K562 (cell line): ENCODE measurements around the gene SGPP1. TPM values are rescaled to one million over a fixed set of nuclear protein-coding genes. Genes with fewer than 3 reads are reported as not detected.

Source experiments
- ATAC-seq: fragments of 200-7000 bp; cut with Tn5 transposase; 3 replicates; pipeline ENCODE4 v1.9.1; 2020; ENCODE audit warnings: moderate library complexity
- BruUV-seq: library from RNA; stranded (reverse); fragments of 400-500 nt; replicated peaks from 2 replicates; lab custom pipeline; 2021; lab: Mats Ljungman, UMichigan
- CTCF ChIA-PET: fragments of 300-600 bp; formaldehyde crosslinking; extraction: SDS; loops from one replicate; lab custom pipeline; 2021; ENCODE audit warnings: low intra/inter-chr PET ratio; lab: Yijun Ruan, JAX
- POLR2A ChIA-PET: fragments of 300-600, 350-650 bp; sonication (Branson Sonifier 250); formaldehyde crosslinking; extraction: SDS; loops from one replicate; lab custom pipeline; 2021; ENCODE audit warnings: antibody characterized with exemption, inconsistent platforms; lab: Yijun Ruan, JAX
- DNase-seq, 4 experiments: peaks; one replicate each; pipeline versions ENCODE4 v3.0.0 to v3.0.0-alpha.2; 2011 to 2018; ENCODE audit warnings: low spot score in 3 of 4, mixed read lengths in 3 of 4; ENCODE audit errors: extremely low read depth in 1 of 4
- FAIRE-seq: peaks from 2 replicates; lab custom pipeline; 2011; peaks lifted over from hg19 to GRCh38; lab: Jason Lieb, UNC
- H2AFZ ChIP-seq: 2 replicates; pipeline ENCODE4 v1.6.0; 2011; ENCODE audit warnings: low read depth, low read length, control low read depth, inconsistent platforms
- H3K27ac ChIP-seq: fragments of 200-600 bp; 3 replicates; pipeline ENCODE4 v1.8.0; 2011; ENCODE audit warnings: low read depth, mild to moderate bottlenecking, control low read depth, inconsistent platforms, low read length, moderate library complexity, mixed read lengths; ENCODE audit errors: extremely low read depth
- H3K27me3 ChIP-seq, 2 experiments: fragments of 300-600 bp in 1 of 2; 2 replicates in 1 of 2; 3 replicates in 1 of 2; pipeline versions ENCODE4 v1.6.0 to v1.8.0; 2011; ENCODE audit warnings: inconsistent platforms in 2 of 2, low read length in 2 of 2, mild to moderate bottlenecking in 1 of 2, mixed read lengths in 1 of 2, moderate library complexity in 1 of 2; ENCODE audit not compliant: control insufficient read depth in 2 of 2, insufficient read depth in 2 of 2
- H3K36me3 ChIP-seq: fragments of 300-600 bp; 3 replicates; pipeline ENCODE4 v1.8.0; 2011; ENCODE audit warnings: mild to moderate bottlenecking, low read length, inconsistent platforms; ENCODE audit not compliant: control insufficient read depth, insufficient read depth
- H3K4me1 ChIP-seq, 2 experiments: fragments of 200-600 bp in 1 of 2; replicated peaks in 1 of 2; 2 replicates in 1 of 2; 3 replicates in 1 of 2; pipeline versions ENCODE4 v1.5.1 to v1.8.0; 2011; ENCODE audit warnings: inconsistent platforms in 2 of 2, low read length in 2 of 2, mild to moderate bottlenecking in 1 of 2, mixed read lengths in 1 of 2, moderate library complexity in 1 of 2; ENCODE audit not compliant: control insufficient read depth in 2 of 2, insufficient read depth in 2 of 2
- H3K4me2 ChIP-seq: 2 replicates; pipeline ENCODE4 v1.6.1; 2011; ENCODE audit warnings: low read length, control low read depth, inconsistent platforms, mixed read lengths; ENCODE audit not compliant: insufficient read depth
- H3K4me3 ChIP-seq: fragments of 200-600 bp; sonication (generic), shearing (Covaris generic); 2 replicates; pipeline ENCODE4 v1.5.1; 2016; ENCODE audit warnings: control low read depth, inconsistent platforms
- H3K79me2 ChIP-seq: fragments of 200-600 bp; 3 replicates; pipeline ENCODE4 v1.8.0; 2011; ENCODE audit warnings: low read length, inconsistent platforms; ENCODE audit not compliant: control insufficient read depth, insufficient read depth
- H3K9ac ChIP-seq, 2 experiments: 2 replicates each; pipeline versions ENCODE4 v1.6.0 to v1.6.1; 2011; ENCODE audit warnings: low read depth in 2 of 2, low read length in 2 of 2, control low read depth in 1 of 2, inconsistent platforms in 1 of 2, mild to moderate bottlenecking in 1 of 2, mixed read lengths in 1 of 2; ENCODE audit not compliant: insufficient read depth in 1 of 2
- H3K9me1 ChIP-seq: one replicate; pipeline ENCODE4 v1.6.0; 2011; ENCODE audit warnings: inconsistent platforms, mild to moderate bottlenecking, low read length, moderate library complexity; ENCODE audit not compliant: control insufficient read depth, insufficient read depth
- H3K9me3 ChIP-seq: replicated peaks from 2 replicates; pipeline ENCODE4 v1.5.1; 2011; ENCODE audit warnings: low read depth, low read length, inconsistent platforms; ENCODE audit not compliant: control insufficient read depth, insufficient read depth
- H4K20me1 ChIP-seq: replicated peaks from 2 replicates; pipeline ENCODE4 v1.6.1; 2011; ENCODE audit warnings: low read length, inconsistent platforms, mixed read lengths; ENCODE audit not compliant: control insufficient read depth, insufficient read depth
- BMI1 ChIP-seq: fragments of 150-350 bp; IDR thresholded peaks from 2 replicates; pipeline ENCODE4 v1.6.1; 2014; ENCODE audit warnings: low read length
- CCAR2 ChIP-seq: fragments of 200-400 bp; formaldehyde crosslinking; IDR thresholded peaks from 2 replicates; pipeline ENCODE4 v1.6.1; 2017; ENCODE audit warnings: mild to moderate bottlenecking, low read depth, low read length
- CREB1 ChIP-seq, 2 experiments: sonication (generic) in 1 of 2; formaldehyde crosslinking in 1 of 2; IDR thresholded peaks; 2 replicates each; pipeline versions ENCODE4 v1.6.1 to v1.8.0; 2012 to 2022; ENCODE audit warnings: inconsistent platforms in 1 of 2, mild to moderate bottlenecking in 1 of 2, missing genetic modification reagents in 1 of 2, moderate library complexity in 1 of 2
- ETV6 ChIP-seq, 3 experiments: fragments of 150-350 bp in 1 of 3; sonication (generic) in 1 of 3; formaldehyde crosslinking in 1 of 3; IDR thresholded peaks; 2 replicates each; pipeline versions ENCODE4 v1.6.1 to v1.8.0; 2014 to 2022; ENCODE audit warnings: borderline replicate concordance in 2 of 3, low read depth in 2 of 3, antibody characterized with exemption in 1 of 3, low read length in 1 of 3, mild to moderate bottlenecking in 1 of 3, missing genetic modification reagents in 1 of 3
- HMGN3 ChIP-seq: IDR thresholded peaks from 2 replicates; pipeline ENCODE4 v1.6.1; 2011; ENCODE audit warnings: borderline replicate concordance, low read depth, mild to moderate bottlenecking, mixed read lengths, low read length; ENCODE audit not compliant: insufficient read length; ENCODE audit errors: extremely low read depth
- NCOA2 ChIP-seq, 2 experiments: fragments of 450-650 bp; IDR thresholded peaks; 2 replicates each; pipeline ENCODE4 v1.6.1; 2018; ENCODE audit warnings: mild to moderate bottlenecking in 2 of 2, moderate library complexity in 1 of 2; ENCODE audit not compliant: partially characterized antibody in 2 of 2
- NR2F6 ChIP-seq: fragments of 450-650 bp; formaldehyde crosslinking; IDR thresholded peaks from 2 replicates; pipeline ENCODE4 v1.4.0; 2020; ENCODE audit warnings: mild to moderate bottlenecking
- ZNF3 ChIP-seq: fragments of 250-450 bp; sonication (Bioruptor Pico); IDR thresholded peaks from 2 replicates; pipeline ENCODE4 v1.5.0; 2021; ENCODE audit warnings: mild to moderate bottlenecking, moderate library complexity
- ZNF780A ChIP-seq: fragments of 250-450 bp; sonication (Bioruptor Pico); IDR thresholded peaks from 2 replicates; pipeline ENCODE4 v1.5.0; 2021; ENCODE audit warnings: mild to moderate bottlenecking
- WGBS: fragments of 100-300 bp; shearing (Covaris generic); methylation state at CpG from one replicate; pipeline ENCODE4 v1.1.6; 2016; ENCODE audit warnings: low coverage, mixed read lengths; ENCODE audit not compliant: insufficient coverage; ENCODE audit errors: missing lambda C conversion rate; 5-methylcytosine and 5-hydroxymethylcytosine counted together
- in situ Hi-C: fragments of 300-500 bp; cut with MboI; formaldehyde crosslinking; loops from 4 replicates; pipeline ENCODE4 v1.15.0; 2018; ENCODE audit warnings: inconsistent platforms, mixed read lengths
- intact Hi-C: fragments of 100-400 bp; cut with micrococcal nuclease; formaldehyde crosslinking; loops from 2 replicates; pipeline ENCODE4 v1.14.2; 2022
- polyA plus RNA-seq, 8 experiments: library from polyadenylated mRNA; depleted of rRNA in 4 of 8; stranded (reverse) in 5 of 8; unstranded in 3 of 8; fragments of >200 nt; fragmentation: Nextera tagmentation in 2 of 8; fragmentation: Illumina TruSeq in 1 of 8; extraction: Ambion mirVana in 2 of 8; extraction: Trizol in 1 of 8; gene quantifications; 2 replicates each; pipeline versions ENCODE4 v1.2.1 to v1.2.3, GENCODE V29; 2011 to 2014; ENCODE audit warnings: inconsistent platforms in 1 of 8, missing spikeins in 1 of 8
- total RNA-seq, 7 experiments: library from RNA; depleted of rRNA in 6 of 7; stranded (reverse); fragments of >200 nt in 6 of 7; fragmentation: Illumina TruSeq in 2 of 7; extraction: Trizol in 2 of 7; gene quantifications; 2 replicates each; pipeline versions ENCODE4 v1.2.1 to v1.2.3, GENCODE V29; 2011 to 2021; ENCODE audit warnings: low replicate concordance in 1 of 7
- TF ChIP-seq, protein P1 (sequence below): sonication (generic); formaldehyde crosslinking; IDR thresholded peaks from 2 replicates; pipeline ENCODE4 v1.8.0; 2023; ENCODE audit warnings: mild to moderate bottlenecking, missing genetic modification reagents
- TF ChIP-seq, protein P2 (sequence below): fragments of 250-450 bp; sonication (Bioruptor Pico); IDR thresholded peaks from 2 replicates; pipeline ENCODE4 v1.5.0; 2022; ENCODE audit warnings: mild to moderate bottlenecking
- TF ChIP-seq, protein P3 (sequence below): fragments of 450-650 bp; formaldehyde crosslinking; IDR thresholded peaks from 2 replicates; pipeline ENCODE4 v1.4.0; 2022; ENCODE audit warnings: missing genetic modification characterization
- TF ChIP-seq, protein P4 (sequence below): fragments of 250-450 bp; sonication (Bioruptor Pico); IDR thresholded peaks from 2 replicates; pipeline ENCODE4 v1.5.1; 2021; ENCODE audit warnings: mild to moderate bottlenecking
- TF ChIP-seq, protein P5 (sequence below): sonication (generic); formaldehyde crosslinking; IDR thresholded peaks from 2 replicates; pipeline ENCODE4 v1.8.0; 2022; ENCODE audit warnings: mild to moderate bottlenecking, missing genetic modification reagents

SGPP1 gene
- total and polyA plus RNA-seq, 9 of the 15 experiments (the other 6 are each of a cell fraction or from before 2014, with no cell fraction given) = 2.2 to 7.3 (median 5.6) TPM

DNA sequence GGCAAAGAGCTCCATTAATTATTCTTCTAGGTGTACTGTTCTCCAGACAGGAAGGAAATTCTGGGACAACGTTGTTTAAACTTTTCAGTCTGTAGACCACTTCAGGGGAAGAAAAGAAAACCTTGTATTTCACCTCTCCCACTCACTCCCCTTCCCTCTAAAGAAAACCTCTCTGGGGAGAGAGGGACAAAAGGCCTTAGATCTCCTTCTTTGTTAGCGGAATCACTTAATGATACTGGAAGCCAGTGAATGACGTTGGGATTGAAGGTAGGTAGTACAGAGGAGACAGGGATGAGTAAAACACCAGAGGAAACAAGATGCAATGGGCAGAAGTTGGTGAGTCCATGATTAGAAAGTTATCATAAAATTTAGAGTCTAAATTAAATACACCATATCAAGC is 38.7 kb upstream of the SGPP1 start:
- no peaks in the 10 kb centered on the region for H3K79me2 ChIP-seq
- ChIA-PET POLR2A (no interaction called here), CTCF (no interaction called here)
- FAIRE-seq (no peak), DNase-seq (no peak), ATAC-seq (no peak)
- no peak overlapping the region for H3K9ac ChIP-seq
- H3K9me1 ChIP-seq = no peaks in the 10 kb centered on the region
- in situ Hi-C loops = no loop called here
- no TSS peak for BruUV-seq
- H3K4me1 ChIP-seq = peaks cover 0 to 3% of the 10 kb centered on the region in 2 experiments; a peak in 2 of 5 replicates
- no peak overlapping the region for H2AFZ ChIP-seq
- intact Hi-C loops = no loop called here
- no peaks in the 10 kb centered on the region for H4K20me1 ChIP-seq
- no peaks in the 10 kb centered on the region for H3K36me3 ChIP-seq
- no peaks in the 10 kb centered on the region for H3K9me3 ChIP-seq
- no peak overlapping the region for H3K4me3 ChIP-seq
- H3K27ac ChIP-seq = no peak overlapping the region
- H3K4me2 ChIP-seq = no peak overlapping the region
- H3K27me3 ChIP-seq = no peaks in the 10 kb centered on the region; a peak in 1 of 5 replicates
- WGBS = 10% methylated on average over 3 of the region's 3 CpGs
- no peak for TF ChIP-seq NCOA2 (IDR thresholded peaks at IDR 0.05; ENCODE audit: partially characterized antibody in 2 of 2)
- no peak for TF ChIP-seq NR2F6
- no peak for TF ChIP-seq CREB1 (IDR thresholded peaks at IDR 0.05)
- TF ChIP-seq CREB1 (CRISPR knock-in tag; IDR thresholded peaks at IDR 0.05) = no peak
- TF ChIP-seq, protein P1, sequence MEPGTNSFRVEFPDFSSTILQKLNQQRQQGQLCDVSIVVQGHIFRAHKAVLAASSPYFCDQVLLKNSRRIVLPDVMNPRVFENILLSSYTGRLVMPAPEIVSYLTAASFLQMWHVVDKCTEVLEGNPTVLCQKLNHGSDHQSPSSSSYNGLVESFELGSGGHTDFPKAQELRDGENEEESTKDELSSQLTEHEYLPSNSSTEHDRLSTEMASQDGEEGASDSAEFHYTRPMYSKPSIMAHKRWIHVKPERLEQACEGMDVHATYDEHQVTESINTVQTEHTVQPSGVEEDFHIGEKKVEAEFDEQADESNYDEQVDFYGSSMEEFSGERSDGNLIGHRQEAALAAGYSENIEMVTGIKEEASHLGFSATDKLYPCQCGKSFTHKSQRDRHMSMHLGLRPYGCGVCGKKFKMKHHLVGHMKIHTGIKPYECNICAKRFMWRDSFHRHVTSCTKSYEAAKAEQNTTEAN (CRISPR knock-in tag) = no peak
- TF ChIP-seq BMI1 = no peak
- no peak for TF ChIP-seq ZNF3
- no peak for TF ChIP-seq ZNF780A
- TF ChIP-seq, protein P2, sequence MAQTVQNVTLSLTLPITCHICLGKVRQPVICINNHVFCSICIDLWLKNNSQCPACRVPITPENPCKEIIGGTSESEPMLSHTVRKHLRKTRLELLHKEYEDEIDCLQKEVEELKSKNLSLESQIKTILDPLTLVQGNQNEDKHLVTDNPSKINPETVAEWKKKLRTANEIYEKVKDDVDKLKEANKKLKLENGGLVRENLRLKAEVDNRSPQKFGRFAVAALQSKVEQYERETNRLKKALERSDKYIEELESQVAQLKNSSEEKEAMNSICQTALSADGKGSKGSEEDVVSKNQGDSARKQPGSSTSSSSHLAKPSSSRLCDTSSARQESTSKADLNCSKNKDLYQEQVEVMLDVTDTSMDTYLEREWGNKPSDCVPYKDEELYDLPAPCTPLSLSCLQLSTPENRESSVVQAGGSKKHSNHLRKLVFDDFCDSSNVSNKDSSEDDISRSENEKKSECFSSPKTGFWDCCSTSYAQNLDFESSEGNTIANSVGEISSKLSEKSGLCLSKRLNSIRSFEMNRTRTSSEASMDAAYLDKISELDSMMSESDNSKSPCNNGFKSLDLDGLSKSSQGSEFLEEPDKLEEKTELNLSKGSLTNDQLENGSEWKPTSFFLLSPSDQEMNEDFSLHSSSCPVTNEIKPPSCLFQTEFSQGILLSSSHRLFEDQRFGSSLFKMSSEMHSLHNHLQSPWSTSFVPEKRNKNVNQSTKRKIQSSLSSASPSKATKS (CRISPR knock-in tag) = no peak
- no peak for TF ChIP-seq ETV6 (IDR thresholded peaks at IDR 0.05; ENCODE audit: borderline replicate concordance in 1 of 2, low read depth in 2 of 2, low read length in 1 of 2)
- TF ChIP-seq ETV6 (CRISPR knock-in tag; IDR thresholded peaks at IDR 0.05; ENCODE audit: borderline replicate concordance) = no peak
- TF ChIP-seq HMGN3 = no peak
- TF ChIP-seq, protein P3, sequence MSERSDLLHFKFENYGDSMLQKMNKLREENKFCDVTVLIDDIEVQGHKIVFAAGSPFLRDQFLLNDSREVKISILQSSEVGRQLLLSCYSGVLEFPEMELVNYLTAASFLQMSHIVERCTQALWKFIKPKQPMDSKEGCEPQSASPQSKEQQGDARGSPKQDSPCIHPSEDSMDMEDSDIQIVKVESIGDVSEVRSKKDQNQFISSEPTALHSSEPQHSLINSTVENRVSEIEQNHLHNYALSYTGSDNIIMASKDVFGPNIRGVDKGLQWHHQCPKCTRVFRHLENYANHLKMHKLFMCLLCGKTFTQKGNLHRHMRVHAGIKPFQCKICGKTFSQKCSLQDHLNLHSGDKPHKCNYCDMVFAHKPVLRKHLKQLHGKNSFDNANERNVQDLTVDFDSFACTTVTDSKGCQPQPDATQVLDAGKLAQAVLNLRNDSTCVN (CRISPR knock-in tag) = no peak
- TF ChIP-seq, protein P4, sequence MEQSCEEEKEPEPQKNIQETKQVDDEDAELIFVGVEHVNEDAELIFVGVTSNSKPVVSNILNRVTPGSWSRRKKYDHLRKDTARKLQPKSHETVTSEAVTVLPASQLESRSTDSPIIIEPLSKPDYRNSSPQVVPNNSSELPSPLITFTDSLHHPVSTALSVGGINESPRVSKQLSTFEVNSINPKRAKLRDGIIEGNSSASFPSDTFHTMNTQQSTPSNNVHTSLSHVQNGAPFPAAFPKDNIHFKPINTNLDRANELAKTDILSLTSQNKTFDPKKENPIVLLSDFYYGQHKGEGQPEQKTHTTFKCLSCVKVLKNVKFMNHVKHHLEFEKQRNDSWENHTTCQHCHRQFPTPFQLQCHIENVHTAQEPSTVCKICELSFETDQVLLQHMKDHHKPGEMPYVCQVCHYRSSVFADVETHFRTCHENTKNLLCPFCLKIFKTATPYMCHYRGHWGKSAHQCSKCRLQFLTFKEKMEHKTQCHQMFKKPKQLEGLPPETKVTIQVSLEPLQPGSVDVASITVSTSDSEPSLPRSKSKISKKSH (CRISPR knock-in tag) = no peak
- TF ChIP-seq, protein P5, sequence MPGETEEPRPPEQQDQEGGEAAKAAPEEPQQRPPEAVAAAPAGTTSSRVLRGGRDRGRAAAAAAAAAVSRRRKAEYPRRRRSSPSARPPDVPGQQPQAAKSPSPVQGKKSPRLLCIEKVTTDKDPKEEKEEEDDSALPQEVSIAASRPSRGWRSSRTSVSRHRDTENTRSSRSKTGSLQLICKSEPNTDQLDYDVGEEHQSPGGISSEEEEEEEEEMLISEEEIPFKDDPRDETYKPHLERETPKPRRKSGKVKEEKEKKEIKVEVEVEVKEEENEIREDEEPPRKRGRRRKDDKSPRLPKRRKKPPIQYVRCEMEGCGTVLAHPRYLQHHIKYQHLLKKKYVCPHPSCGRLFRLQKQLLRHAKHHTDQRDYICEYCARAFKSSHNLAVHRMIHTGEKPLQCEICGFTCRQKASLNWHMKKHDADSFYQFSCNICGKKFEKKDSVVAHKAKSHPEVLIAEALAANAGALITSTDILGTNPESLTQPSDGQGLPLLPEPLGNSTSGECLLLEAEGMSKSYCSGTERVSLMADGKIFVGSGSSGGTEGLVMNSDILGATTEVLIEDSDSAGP (CRISPR knock-in tag) = no peak
- no peak for TF ChIP-seq CCAR2
